Lower lobe of right lung (tissue), 2 donors: ENCODE data around the gene NSUN2. TPM values are rescaled to one million over a fixed set of nuclear protein-coding genes. Genes with fewer than 3 reads are reported as not detected.
"Not testable (repeated sequence)": the region's sequence is repeated elsewhere in the genome, so short reads cannot be mapped to it uniquely, and the experiment has no call there.

Experiments used
- ATAC-seq, 2 donors: fragments of 200-7000 bp; cut with Tn5 transposase; one replicate each; pipeline ENCODE4 v1.9.1; 2020 to 2022; ENCODE audit warnings: mild to moderate bottlenecking in 2 of 2, moderate library complexity in 2 of 2
- DNase-seq: peaks from one replicate; pipeline ENCODE4 v3.0.0-alpha.2; 2020
- H3K27ac ChIP-seq: fragments of 200-600 bp; one replicate; pipeline ENCODE4 v1.8.0; 2022
- H3K27me3 ChIP-seq: fragments of 200-600 bp; one replicate; pipeline ENCODE4 v1.8.0; 2022; ENCODE audit warnings: low read depth
- H3K36me3 ChIP-seq: fragments of 200-600 bp; one replicate; pipeline ENCODE4 v1.8.0; 2022; ENCODE audit warnings: mild to moderate bottlenecking
- H3K4me1 ChIP-seq: fragments of 200-600 bp; one replicate; pipeline ENCODE4 v1.8.0; 2022
- H3K4me3 ChIP-seq: fragments of 200-600 bp; one replicate; pipeline ENCODE4 v1.8.0; 2022; ENCODE audit warnings: mild to moderate bottlenecking
- H3K9me3 ChIP-seq: fragments of 200-600 bp; one replicate; pipeline ENCODE4 v1.8.0; 2022
- intact Hi-C: fragments of 100-400 bp; cut with DNase I; formaldehyde crosslinking; loops from one replicate; pipeline ENCODE4 v1.11.0; 2022
- total RNA-seq: library from RNA; stranded (reverse); fragmentation: NEBNext Ultra II Directional; extraction: Animal tissue kit (Norgen Biotek cat#: 25700); gene quantifications from one replicate; pipeline ENCODE4 v1.2.1, GENCODE V29; 2021
- TF ChIP-seq, protein P1 (sequence below): fragments of 200-600 bp; IDR thresholded peaks from one replicate; pipeline ENCODE4 v1.8.0; 2022; ENCODE audit warnings: antibody characterized with exemption, mild to moderate bottlenecking
- donor health status: DM: no; HTN: yes; CAD: no; lungs with severe emphysema.

NSUN2 gene
- total RNA-seq, 1 donor from 2014 or later: 43.3 TPM

- peaks cover 20% of the 10 kb centered on the region for H3K36me3 ChIP-seq
Observed at GRCh38 chr5:6656680-6657079, 23.8 kb upstream of the NSUN2 start.

DNA sequence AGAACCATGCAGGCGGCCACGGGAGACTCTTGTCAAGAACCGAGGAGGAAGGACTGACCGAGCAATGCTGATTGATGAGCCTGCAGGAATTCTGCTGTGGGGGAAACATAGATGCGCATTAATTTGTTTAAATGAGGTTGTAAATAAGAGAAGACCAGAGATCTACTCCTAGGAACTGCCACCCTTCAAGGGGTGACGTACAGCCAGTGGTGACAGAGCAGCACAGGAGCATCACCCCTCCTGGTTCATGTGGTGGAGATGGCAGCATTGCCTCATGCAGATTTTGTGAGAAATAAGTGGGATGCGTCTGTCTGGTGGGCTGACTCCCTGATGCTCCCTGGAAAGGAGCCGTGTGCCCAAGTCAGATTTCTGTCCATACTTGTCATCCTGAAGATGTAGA lies 22.6 kb upstream of the NSUN2 start:
- Histone ChIP-seq H3K27ac (no peak overlapping the region), H3K4me1 (no peaks in the 10 kb centered on the region), H3K27me3 (no peaks in the 10 kb centered on the region), H3K4me3 (no peak overlapping the region), H3K36me3 (peaks cover 17% of the 10 kb centered on the region), H3K9me3 (peaks cover 8% of the 10 kb centered on the region)
- ATAC-seq: no peak
- intact Hi-C loops: no loop called here
- no peak for DNase-seq
- TF ChIP-seq, protein P1, sequence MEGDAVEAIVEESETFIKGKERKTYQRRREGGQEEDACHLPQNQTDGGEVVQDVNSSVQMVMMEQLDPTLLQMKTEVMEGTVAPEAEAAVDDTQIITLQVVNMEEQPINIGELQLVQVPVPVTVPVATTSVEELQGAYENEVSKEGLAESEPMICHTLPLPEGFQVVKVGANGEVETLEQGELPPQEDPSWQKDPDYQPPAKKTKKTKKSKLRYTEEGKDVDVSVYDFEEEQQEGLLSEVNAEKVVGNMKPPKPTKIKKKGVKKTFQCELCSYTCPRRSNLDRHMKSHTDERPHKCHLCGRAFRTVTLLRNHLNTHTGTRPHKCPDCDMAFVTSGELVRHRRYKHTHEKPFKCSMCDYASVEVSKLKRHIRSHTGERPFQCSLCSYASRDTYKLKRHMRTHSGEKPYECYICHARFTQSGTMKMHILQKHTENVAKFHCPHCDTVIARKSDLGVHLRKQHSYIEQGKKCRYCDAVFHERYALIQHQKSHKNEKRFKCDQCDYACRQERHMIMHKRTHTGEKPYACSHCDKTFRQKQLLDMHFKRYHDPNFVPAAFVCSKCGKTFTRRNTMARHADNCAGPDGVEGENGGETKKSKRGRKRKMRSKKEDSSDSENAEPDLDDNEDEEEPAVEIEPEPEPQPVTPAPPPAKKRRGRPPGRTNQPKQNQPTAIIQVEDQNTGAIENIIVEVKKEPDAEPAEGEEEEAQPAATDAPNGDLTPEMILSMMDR: no peak

More at GRCh38 chr5:6656680-6657079, 23.8 kb upstream of the NSUN2 start:
- Histone ChIP-seq H3K4me3 (no peak overlapping the region), H3K27me3 (no peaks in the 10 kb centered on the region), H3K4me1 (no peaks in the 10 kb centered on the region), H3K27ac (no peak overlapping the region), H3K9me3 (peaks cover 8% of the 10 kb centered on the region)
- TF ChIP-seq, protein P1: no peak
- ATAC-seq: no peak
- DNase-seq: no peak
- intact Hi-C loops: no loop called here

GRCh38 chr5:6652025-6652424 lies 19.2 kb upstream of the NSUN2 start:
- Histone ChIP-seq H3K9me3 (peaks cover 8% of the 10 kb centered on the region), H3K27ac (no peak overlapping the region), H3K4me3 (no peak overlapping the region), H3K27me3 (no peaks in the 10 kb centered on the region), H3K4me1 (no peaks in the 10 kb centered on the region), H3K36me3 (peaks cover 5% of the 10 kb centered on the region)
- DNase-seq (no peak), ATAC-seq (no peak)
- intact Hi-C loops: no loop called here
- TF ChIP-seq, protein P1: no peak

GRCh38 chr5:6649681-6650080 lies 16.8 kb upstream of the NSUN2 start:
- no peak for DNase-seq
- H3K4me3 ChIP-seq: no peak overlapping the region
- TF ChIP-seq, protein P1: no peak
- H3K4me1 ChIP-seq: no peaks in the 10 kb centered on the region
- H3K27me3 ChIP-seq: no peaks in the 10 kb centered on the region
- H3K36me3 ChIP-seq: peaks cover 5% of the 10 kb centered on the region
- intact Hi-C loops: no loop called here
- no peak overlapping the region for H3K27ac ChIP-seq
- no peaks in the 10 kb centered on the region for H3K9me3 ChIP-seq
- ATAC-seq: no peak

DNA sequence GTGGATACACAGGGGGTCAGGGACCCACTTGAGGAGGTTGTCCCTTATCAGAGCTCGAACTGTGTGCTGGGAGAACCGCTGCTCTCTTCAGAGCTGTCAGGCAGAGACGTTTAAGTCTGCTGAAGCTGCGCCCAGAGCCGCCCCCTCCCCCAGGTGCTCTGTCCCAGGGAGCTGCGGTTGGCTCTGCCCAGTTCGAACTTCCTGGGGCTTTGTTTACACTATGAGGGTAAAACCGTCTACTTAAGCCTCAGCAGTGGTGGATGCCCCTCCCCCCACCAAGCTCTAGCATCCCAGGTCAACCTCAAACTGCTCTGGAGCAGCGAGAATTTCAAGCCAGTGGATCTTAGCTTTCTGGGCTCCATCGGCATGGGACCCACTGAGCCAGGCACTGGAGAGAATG lies 16.3 kb upstream of the NSUN2 start:
- DNase-seq (no peak), ATAC-seq (no peak)
- peaks cover 5% of the 10 kb centered on the region for H3K36me3 ChIP-seq
- no peaks in the 10 kb centered on the region for H3K9me3 ChIP-seq
- no peaks in the 10 kb centered on the region for H3K27me3 ChIP-seq
- H3K27ac ChIP-seq: no peak overlapping the region
- no peaks in the 10 kb centered on the region for H3K4me1 ChIP-seq
- H3K4me3 ChIP-seq: no peak overlapping the region
- TF ChIP-seq, protein P1: no peak
- intact Hi-C loops: no loop called here

DNA sequence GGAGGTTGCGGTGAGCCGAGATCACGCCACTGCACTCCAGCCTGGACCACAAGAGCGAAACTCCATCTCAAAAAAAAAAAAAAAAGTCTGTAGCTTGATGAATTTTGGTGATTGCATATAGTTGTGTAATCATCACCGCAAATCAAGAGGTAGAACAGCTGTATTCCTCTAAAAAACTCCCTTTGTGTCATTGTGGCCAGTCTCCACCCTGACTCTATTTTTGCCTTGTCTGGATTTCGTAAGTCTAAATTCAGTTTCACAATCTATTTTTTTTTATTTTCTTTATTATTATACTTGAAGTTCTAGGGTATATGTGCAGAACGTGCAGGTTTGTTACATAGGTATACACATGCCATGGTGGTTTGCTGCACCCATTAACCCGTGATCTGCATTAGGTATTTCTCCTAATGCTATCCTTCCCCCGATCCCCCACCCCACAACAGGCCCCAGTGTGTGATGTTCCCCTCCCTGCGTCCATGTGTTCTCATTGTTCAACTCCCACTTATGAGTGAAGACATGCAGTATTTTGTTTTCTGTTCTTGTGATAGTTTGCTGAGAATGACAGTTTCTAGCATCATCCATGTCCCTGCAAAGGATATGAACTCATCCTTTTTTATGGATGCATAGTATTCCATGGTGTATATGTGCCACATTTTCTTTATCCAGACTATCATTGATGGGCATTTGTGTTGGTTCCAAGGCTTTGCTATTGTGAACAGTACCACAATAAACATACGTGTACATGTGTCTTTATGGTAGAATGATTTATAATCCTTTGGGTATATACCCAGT lies 12.9 kb upstream of the NSUN2 start:
- H3K27ac ChIP-seq, H3K27me3 ChIP-seq, H3K36me3 ChIP-seq, intact Hi-C loops, H3K4me3 ChIP-seq, DNase-seq, H3K9me3 ChIP-seq, H3K4me1 ChIP-seq: not testable (repeated sequence)
- peak in 1 of 2 donors; percentile 51 for ATAC-seq
